ENCODE data around the gene AVPR2. TPM values are rescaled to one million over a fixed set of nuclear protein-coding genes. Genes with fewer than 3 reads are reported as not detected.

The AVPR2 gene
- total and polyA plus RNA-seq, 4 donors: 0.05 TPM; not detected in 3

GRCh38 chrX:153931151-153931550 lies 26.7 kb downstream of the AVPR2 start:
- peaks cover 2 to 40% (median 28%) of the 10 kb centered on the region in 4 donors for H3K4me1 ChIP-seq (ENCODE audit: control insufficient read depth in 4 of 4, insufficient read depth in 4 of 4, low read length in 3 of 4)

More at GRCh38 chrX:153931151-153931550, 26.7 kb downstream of the AVPR2 start:
- no peak overlapping the region for H3K27ac ChIP-seq (ENCODE audit: low read depth in 1 of 2, low read length in 2 of 2)
- H3K9ac ChIP-seq (ENCODE audit: low read depth in 1 of 2, low read length in 2 of 2): no peak overlapping the region
- H3K36me3 ChIP-seq (ENCODE audit: control insufficient read depth in 4 of 4, insufficient read depth in 3 of 4, low read depth in 1 of 4, low read length in 3 of 4): peaks cover 0 to 15% (median 1%) of the 10 kb centered on the region in 4 donors
- no peaks in the 10 kb centered on the region for H3K27me3 ChIP-seq (ENCODE audit: control insufficient read depth in 4 of 4, insufficient read depth in 4 of 4, low read length in 3 of 4)
- H3K9me3 ChIP-seq (ENCODE audit: control insufficient read depth in 4 of 4, low read length in 3 of 4): no peaks in the 10 kb centered on the region
- no peak overlapping the region for H3K4me3 ChIP-seq (ENCODE audit: low read depth in 1 of 3, low read length in 3 of 3)
- WGBS: 93% methylated on average over 8 of the region's 8 CpGs
- no peak for DNase-seq (ENCODE audit: low spot score)
- TF ChIP-seq SP1 (IDR thresholded peaks at IDR 0.05) (no peak), JUND (IDR thresholded peaks at IDR 0.05) (no peak), RAD21 (IDR thresholded peaks at IDR 0.05) (no peak), FOXA1 (IDR thresholded peaks at IDR 0.05) (no peak), TAF1 (conservative IDR thresholded peaks at IDR 0.05) (no peak), FOXA2 (IDR thresholded peaks at IDR 0.05) (no peak), YY1 (IDR thresholded peaks at IDR 0.05) (no peak), HNF4G (IDR thresholded peaks at IDR 0.05) (no peak), GABPA (IDR thresholded peaks at IDR 0.05 in 1 of 2, conservative IDR thresholded peaks at IDR 0.05 in 1 of 2) (no peak), REST (IDR thresholded peaks at IDR 0.05) (no peak), EGR1 (IDR thresholded peaks at IDR 0.05; ENCODE audit: low read depth in 2 of 2) (no peak), HNF4A (conservative IDR thresholded peaks at IDR 0.05) (no peak)
- TF ChIP-seq, protein P1, sequence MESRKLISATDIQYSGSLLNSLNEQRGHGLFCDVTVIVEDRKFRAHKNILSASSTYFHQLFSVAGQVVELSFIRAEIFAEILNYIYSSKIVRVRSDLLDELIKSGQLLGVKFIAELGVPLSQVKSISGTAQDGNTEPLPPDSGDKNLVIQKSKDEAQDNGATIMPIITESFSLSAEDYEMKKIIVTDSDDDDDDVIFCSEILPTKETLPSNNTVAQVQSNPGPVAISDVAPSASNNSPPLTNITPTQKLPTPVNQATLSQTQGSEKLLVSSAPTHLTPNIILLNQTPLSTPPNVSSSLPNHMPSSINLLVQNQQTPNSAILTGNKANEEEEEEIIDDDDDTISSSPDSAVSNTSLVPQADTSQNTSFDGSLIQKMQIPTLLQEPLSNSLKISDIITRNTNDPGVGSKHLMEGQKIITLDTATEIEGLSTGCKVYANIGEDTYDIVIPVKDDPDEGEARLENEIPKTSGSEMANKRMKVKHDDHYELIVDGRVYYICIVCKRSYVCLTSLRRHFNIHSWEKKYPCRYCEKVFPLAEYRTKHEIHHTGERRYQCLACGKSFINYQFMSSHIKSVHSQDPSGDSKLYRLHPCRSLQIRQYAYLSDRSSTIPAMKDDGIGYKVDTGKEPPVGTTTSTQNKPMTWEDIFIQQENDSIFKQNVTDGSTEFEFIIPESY (IDR thresholded peaks at IDR 0.05): no peak
- TF ChIP-seq, protein P2, sequence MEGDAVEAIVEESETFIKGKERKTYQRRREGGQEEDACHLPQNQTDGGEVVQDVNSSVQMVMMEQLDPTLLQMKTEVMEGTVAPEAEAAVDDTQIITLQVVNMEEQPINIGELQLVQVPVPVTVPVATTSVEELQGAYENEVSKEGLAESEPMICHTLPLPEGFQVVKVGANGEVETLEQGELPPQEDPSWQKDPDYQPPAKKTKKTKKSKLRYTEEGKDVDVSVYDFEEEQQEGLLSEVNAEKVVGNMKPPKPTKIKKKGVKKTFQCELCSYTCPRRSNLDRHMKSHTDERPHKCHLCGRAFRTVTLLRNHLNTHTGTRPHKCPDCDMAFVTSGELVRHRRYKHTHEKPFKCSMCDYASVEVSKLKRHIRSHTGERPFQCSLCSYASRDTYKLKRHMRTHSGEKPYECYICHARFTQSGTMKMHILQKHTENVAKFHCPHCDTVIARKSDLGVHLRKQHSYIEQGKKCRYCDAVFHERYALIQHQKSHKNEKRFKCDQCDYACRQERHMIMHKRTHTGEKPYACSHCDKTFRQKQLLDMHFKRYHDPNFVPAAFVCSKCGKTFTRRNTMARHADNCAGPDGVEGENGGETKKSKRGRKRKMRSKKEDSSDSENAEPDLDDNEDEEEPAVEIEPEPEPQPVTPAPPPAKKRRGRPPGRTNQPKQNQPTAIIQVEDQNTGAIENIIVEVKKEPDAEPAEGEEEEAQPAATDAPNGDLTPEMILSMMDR (IDR thresholded peaks at IDR 0.05; ENCODE audit: low read depth, low read length, missing input control): no peak
- TF ChIP-seq, protein P3, sequence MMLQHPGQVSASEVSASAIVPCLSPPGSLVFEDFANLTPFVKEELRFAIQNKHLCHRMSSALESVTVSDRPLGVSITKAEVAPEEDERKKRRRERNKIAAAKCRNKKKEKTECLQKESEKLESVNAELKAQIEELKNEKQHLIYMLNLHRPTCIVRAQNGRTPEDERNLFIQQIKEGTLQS (IDR thresholded peaks at IDR 0.05): no peak
- TF ChIP-seq, protein P4, sequence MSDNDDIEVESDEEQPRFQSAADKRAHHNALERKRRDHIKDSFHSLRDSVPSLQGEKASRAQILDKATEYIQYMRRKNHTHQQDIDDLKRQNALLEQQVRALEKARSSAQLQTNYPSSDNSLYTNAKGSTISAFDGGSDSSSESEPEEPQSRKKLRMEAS (IDR thresholded peaks at IDR 0.05): no peak
